IMR-90 (cell line): ENCODE measurements around the gene CDC7.
A peak's percentile ranks its signal among the peaks of the same experiment; 100 is the strongest.

Experiments
- BHLHE40 ChIP-seq: fragments of 150-350 bp; IDR thresholded peaks from 2 replicates; pipeline ENCODE4 v1.6.1; 2016; ENCODE audit warnings: mild to moderate bottlenecking, low read depth, low read length
- CEBPB ChIP-seq: IDR thresholded peaks from 2 replicates; pipeline ENCODE4 v1.6.1; 2012; ENCODE audit warnings: low read depth, low read length, improper control_type of control experiment
- CTCF ChIP-seq: conservative IDR thresholded peaks from 2 replicates; pipeline ENCODE4 v1.5.1; 2012; ENCODE audit warnings: mild to moderate bottlenecking, low read depth, low read length, improper control_type of control experiment
- ELK1 ChIP-seq: fragments of 150-350 bp; IDR thresholded peaks from 2 replicates; pipeline ENCODE4 v1.6.1; 2016; ENCODE audit warnings: low read depth, mild to moderate bottlenecking, low read length, moderate library complexity, borderline replicate concordance
- FOS ChIP-seq: fragments of 150-350 bp; IDR thresholded peaks from 2 replicates; pipeline ENCODE4 v1.6.1; 2016; ENCODE audit warnings: low read depth, low read length
- MAFK ChIP-seq: IDR thresholded peaks from 2 replicates; pipeline ENCODE4 v1.6.1; 2012; ENCODE audit warnings: low read depth, low read length, improper control_type of control experiment
- POLR2A ChIP-seq: IDR thresholded peaks from 2 replicates; pipeline ENCODE4 v1.6.1; 2012; ENCODE audit warnings: mild to moderate bottlenecking, low read depth, low read length
- RFX5 ChIP-seq: IDR thresholded peaks from 2 replicates; pipeline ENCODE4 v1.8.0; 2012; ENCODE audit warnings: low read depth, mild to moderate bottlenecking, low read length, moderate library complexity
- SMC3 ChIP-seq: fragments of 150-350 bp; IDR thresholded peaks from 2 replicates; pipeline ENCODE4 v1.6.1; 2016; ENCODE audit warnings: low read depth, mild to moderate bottlenecking, antibody characterized with exemption, low read length, moderate library complexity
- USF2 ChIP-seq: fragments of 150-350 bp; IDR thresholded peaks from 2 replicates; pipeline ENCODE4 v1.6.1; 2017; ENCODE audit warnings: mild to moderate bottlenecking, antibody characterized with exemption, low read length, low read depth

GRCh38 chr1:91501523-91501851 lies 836 bp downstream of the CDC7 start:
- no peak for TF ChIP-seq USF2
- TF ChIP-seq CTCF: no peak
- TF ChIP-seq RFX5: no peak
- no peak for TF ChIP-seq CEBPB
- peak; percentile 32; the same call in 1 of the 2 replicates for TF ChIP-seq MAFK
- no peak for TF ChIP-seq POLR2A
- TF ChIP-seq ELK1: no peak
- TF ChIP-seq BHLHE40: no peak
- no peak for TF ChIP-seq SMC3
- TF ChIP-seq FOS: no peak
